NCI-H446 treated with DMSO at 0.1 percent for 48 hours (cell line): ENCODE results near the gene TMEM208.

Experiments used
- DNase-seq: peaks from one replicate; lab custom pipeline; 2025; lab: John Stamatoyannopoulos, UW

The TMEM208 gene

GRCh38 chr16:67236563-67237395, 9.8 kb downstream of the TMEM208 start:
- no peak for DNase-seq

- no peak for DNase-seq
Observed at GRCh38 chr16:67237396-67238277, 10.7 kb downstream of the TMEM208 start.

- DNase-seq, result no peak
Observed at GRCh38 chr16:67238278-67238575, 11.3 kb downstream of the TMEM208 start.

GRCh38 chr16:67238806-67239470, 12.0 kb downstream of the TMEM208 start:
- no peak for DNase-seq

- no peak for DNase-seq
Observed at GRCh38 chr16:67240506-67240905, 13.6 kb downstream of the TMEM208 start.

- DNase-seq, result no peak
Observed at GRCh38 chr16:67241008-67241900, 14.3 kb downstream of the TMEM208 start.

- DNase-seq, result no peak
Observed at GRCh38 chr16:67242138-67242730, 15.3 kb downstream of the TMEM208 start.

GRCh38 chr16:67243481-67243880, 16.6 kb downstream of the TMEM208 start:
- DNase-seq, result no peak

- no peak for DNase-seq
Observed at GRCh38 chr16:67244387-67245185, 17.7 kb downstream of the TMEM208 start.

GRCh38 chr16:67245186-67245585, 18.3 kb downstream of the TMEM208 start:
- DNase-seq, result no peak

GRCh38 chr16:67245674-67246080, 18.7 kb downstream of the TMEM208 start:
- no peak for DNase-seq

GRCh38 chr16:67246081-67246755, 19.3 kb downstream of the TMEM208 start:
- no peak for DNase-seq

- no peak for DNase-seq
Observed at GRCh38 chr16:67246756-67247191, 19.8 kb downstream of the TMEM208 start.

GRCh38 chr16:67247192-67248072, 20.5 kb downstream of the TMEM208 start, which contains the start of gene FHOD1:
Gene FHOD1 (minus strand): TSS chr16:67247481. CDS start chr16:67247410, 71 bp downstream.
- peak; percentile 71 for DNase-seq

- DNase-seq, result no peak
Observed at GRCh38 chr16:67248073-67248400, 21.1 kb downstream of the TMEM208 start.

GRCh38 chr16:67248401-67249177, 21.7 kb downstream of the TMEM208 start, which contains the start of gene SLC9A5:
Gene SLC9A5 (plus strand): TSS chr16:67248979. CDS start chr16:67249015, 36 bp downstream.
- no peak for DNase-seq

- no peak for DNase-seq
Observed at GRCh38 chr16:67249178-67250044, 22.5 kb downstream of the TMEM208 start.
